ENCODE measurements around the gene PIP4K2A.
"Not testable (repeated sequence)": the region's sequence is repeated elsewhere in the genome, so short reads cannot be mapped to it uniquely, and the experiment has no call there.

Gene PIP4K2A

GRCh38 chr10:22714479-22715289, at the start of gene PIP4K2A:
Gene PIP4K2A, minus strand, starts transcription at chr10:22714578. Its CDS starts 252 bp downstream, at chr10:22714326.
- in situ Hi-C loops (cut with HindIII; ENCODE audit: low pct_ligation_motif_present, low pct_unique_long_range_greater_than_20kb, low sequenced_read_pairs) = no loop called here
- peak; percentile 73 for DNase-seq

DNA sequence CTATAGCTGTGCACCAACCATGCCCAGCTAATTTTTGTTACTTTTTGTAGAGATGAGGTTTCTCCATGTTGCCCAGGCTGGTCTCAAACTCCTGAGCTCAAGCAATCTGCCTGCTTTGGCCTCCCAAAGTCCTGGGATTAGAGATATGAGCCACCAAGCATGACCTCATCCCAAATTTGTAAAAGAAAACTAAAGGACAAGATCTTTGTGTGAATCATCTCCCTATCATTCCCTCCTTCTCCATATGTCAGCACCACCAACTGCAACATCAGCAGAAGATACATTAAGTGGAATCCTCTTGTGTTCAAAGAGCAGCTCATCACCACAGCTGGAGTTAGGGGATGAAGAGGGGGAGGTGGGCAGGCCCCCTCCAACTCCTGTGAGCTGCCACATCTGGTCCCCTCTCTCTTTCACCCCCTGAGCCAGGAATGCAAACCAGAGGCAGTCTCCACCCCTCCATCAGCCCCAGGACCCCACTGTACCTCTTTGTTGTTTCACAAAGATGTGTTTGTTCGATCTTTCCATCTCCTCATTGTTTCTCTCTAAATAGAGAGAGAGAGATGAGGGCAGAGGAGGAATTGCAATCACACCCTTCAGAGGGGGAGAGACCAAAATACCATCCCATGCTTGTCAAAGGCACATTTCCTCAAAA, 47.3 kb upstream of the PIP4K2A start:
- DNase-seq = no peak
- in situ Hi-C loops (cut with HindIII; ENCODE audit: low pct_ligation_motif_present, low pct_unique_long_range_greater_than_20kb, low sequenced_read_pairs) = no loop called here

DNA sequence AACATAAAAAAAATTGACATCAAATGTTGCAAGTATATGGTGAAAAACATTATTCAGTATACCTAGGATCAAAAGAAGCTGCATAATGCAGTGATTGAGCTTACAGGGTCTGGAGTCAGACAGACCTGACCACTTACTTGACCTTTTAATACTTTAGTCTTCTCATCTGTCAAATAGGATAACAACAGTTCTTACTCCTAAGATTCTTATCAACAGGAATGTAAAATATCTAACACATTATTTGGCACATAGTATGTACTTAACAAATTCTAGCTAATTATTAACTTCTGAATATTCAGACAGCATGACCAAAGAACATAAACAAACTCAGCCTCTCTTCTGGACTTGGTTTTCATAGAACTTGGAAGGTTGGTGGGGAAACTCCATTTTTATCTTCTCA, 45.6 kb upstream of the PIP4K2A start:
- in situ Hi-C loops (cut with HindIII; ENCODE audit: low pct_ligation_motif_present, low pct_unique_long_range_greater_than_20kb, low sequenced_read_pairs) = no loop called here

GRCh38 chr10:22758867-22759266, 44.5 kb upstream of the PIP4K2A start:
- no peak for DNase-seq
- in situ Hi-C loops (cut with HindIII; ENCODE audit: low pct_ligation_motif_present, low pct_unique_long_range_greater_than_20kb, low sequenced_read_pairs) = no loop called here

More for the DNA sequence above, 45.6 kb upstream of the PIP4K2A start:
- DNase-seq = no peak

DNA sequence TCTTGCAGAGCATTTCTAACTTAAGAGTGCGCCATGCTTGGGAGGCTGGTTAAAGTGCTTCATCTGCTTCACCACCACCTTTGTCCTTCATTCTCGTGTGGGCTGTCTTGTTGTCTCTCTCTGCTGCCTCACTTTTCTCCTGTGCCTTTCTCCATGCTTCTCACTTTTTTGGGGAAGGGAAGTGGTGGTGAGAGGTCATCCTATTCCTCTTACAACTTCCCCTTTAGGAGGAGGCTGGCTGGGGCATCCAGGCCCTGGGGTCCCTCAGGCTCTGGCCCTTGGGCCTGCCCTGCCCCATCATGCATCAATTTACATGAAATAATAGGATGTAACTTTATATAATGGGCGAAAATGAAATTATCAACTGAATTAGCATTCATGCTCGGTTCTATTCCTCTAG, 39.9 kb upstream of the PIP4K2A start:
- in situ Hi-C loops (cut with HindIII; ENCODE audit: low pct_ligation_motif_present, low pct_unique_long_range_greater_than_20kb, low sequenced_read_pairs) = no loop called here
- DNase-seq = no peak

DNA sequence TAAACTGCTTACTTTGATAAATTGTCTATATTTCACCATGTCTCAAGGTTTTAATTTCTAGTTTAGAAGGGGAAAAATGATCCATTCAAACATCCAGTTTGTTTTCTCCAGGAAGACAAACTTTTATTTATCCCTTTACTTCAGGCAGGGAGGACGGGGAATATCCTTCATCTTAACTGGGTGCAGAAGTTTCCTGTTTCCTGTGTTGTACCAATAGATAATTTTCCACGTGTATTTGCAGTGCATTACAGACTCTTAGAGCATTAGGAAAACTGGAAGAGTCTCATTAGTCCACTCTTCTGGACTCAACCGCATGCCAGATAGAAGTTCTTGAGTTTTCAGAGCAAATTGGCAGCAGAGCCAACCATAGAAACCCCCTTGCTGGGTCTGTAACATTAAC, 39.4 kb upstream of the PIP4K2A start:
- DNase-seq = no peak
- in situ Hi-C loops (cut with HindIII; ENCODE audit: low pct_ligation_motif_present, low pct_unique_long_range_greater_than_20kb, low sequenced_read_pairs) = no loop called here

GRCh38 chr10:22752272-22752889, 38.0 kb upstream of the PIP4K2A start:
- in situ Hi-C loops (cut with HindIII; ENCODE audit: low pct_ligation_motif_present, low pct_unique_long_range_greater_than_20kb, low sequenced_read_pairs) = no loop called here
- DNase-seq = no peak

DNA sequence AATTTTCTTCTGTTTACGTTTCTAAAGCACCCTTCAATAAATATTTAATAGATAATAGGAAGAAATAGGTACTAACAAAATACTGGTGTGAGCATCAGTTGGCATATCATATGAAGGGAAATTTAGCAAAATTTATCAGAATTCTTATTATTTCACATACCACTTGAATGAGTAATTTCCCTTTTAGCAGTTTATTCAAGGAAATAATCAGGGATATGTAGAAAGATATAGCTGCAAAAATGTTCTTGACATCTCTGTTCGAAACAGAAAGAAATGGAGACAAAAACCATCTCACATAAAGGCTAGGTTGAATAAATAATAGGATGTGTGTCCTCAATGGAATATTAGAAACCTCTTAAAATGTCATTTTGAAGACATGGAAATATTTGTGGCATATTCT, 35.8 kb upstream of the PIP4K2A start:
- no peak for DNase-seq
- in situ Hi-C loops (cut with HindIII; ENCODE audit: low pct_ligation_motif_present, low pct_unique_long_range_greater_than_20kb, low sequenced_read_pairs) = no loop called here

GRCh38 chr10:22744858-22745257, 30.5 kb upstream of the PIP4K2A start:
- DNase-seq = not testable (repeated sequence)

GRCh38 chr10:22742678-22743077, 28.3 kb upstream of the PIP4K2A start:
- no peak for DNase-seq
- in situ Hi-C loops (cut with HindIII; ENCODE audit: low pct_ligation_motif_present, low pct_unique_long_range_greater_than_20kb, low sequenced_read_pairs) = no loop called here

More at GRCh38 chr10:22744858-22745257, 30.5 kb upstream of the PIP4K2A start:
- in situ Hi-C loops (cut with HindIII; ENCODE audit: low pct_ligation_motif_present, low pct_unique_long_range_greater_than_20kb, low sequenced_read_pairs) = not testable (repeated sequence)

DNA sequence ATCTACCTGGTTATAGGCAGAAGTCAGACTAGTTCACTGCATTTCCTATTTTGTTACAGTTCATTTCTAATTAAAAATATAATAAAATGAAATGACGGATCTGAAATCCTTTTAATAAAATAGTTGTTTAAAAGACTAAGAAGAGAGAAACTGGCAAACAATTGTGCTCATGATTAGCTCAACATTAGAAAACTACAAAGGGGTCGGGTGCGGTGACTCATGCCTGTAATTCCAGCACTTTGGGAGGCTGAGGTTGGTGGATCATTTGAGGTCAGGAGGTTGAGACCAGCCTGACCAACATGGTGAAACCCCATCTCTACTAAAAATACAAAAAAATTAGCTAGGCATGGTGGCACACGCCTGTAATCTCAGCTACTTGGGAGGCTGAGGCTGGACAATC, 27.3 kb upstream of the PIP4K2A start:
- DNase-seq; in situ Hi-C loops (cut with HindIII; ENCODE audit: low pct_ligation_motif_present, low pct_unique_long_range_greater_than_20kb, low sequenced_read_pairs): not testable (repeated sequence)

DNA sequence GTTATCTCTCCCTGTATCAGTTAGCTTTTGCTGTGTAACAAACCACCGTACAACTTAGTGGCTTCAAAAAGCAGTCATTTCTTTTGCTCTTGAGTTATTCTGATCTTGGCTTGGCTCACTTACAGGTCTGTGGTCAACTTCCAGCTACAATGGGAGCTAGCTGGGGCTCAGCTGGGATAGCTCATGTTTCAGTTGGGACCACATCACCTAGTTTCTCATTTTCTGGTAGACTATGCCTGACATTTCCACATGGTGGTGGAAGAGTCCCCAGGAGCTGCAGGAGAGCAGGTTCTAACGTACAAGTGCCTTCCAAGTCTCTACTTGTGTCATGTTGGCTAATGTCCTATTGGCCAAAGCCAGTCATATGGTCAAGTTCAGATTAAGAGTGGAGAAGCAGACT, 25.8 kb upstream of the PIP4K2A start:
- in situ Hi-C loops (cut with HindIII; ENCODE audit: low pct_ligation_motif_present, low pct_unique_long_range_greater_than_20kb, low sequenced_read_pairs) = no loop called here
- DNase-seq = no peak

GRCh38 chr10:22737587-22737986, 23.2 kb upstream of the PIP4K2A start:
- DNase-seq = peak; percentile 8
- in situ Hi-C loops (cut with HindIII; ENCODE audit: low pct_ligation_motif_present, low pct_unique_long_range_greater_than_20kb, low sequenced_read_pairs) = no loop called here

DNA sequence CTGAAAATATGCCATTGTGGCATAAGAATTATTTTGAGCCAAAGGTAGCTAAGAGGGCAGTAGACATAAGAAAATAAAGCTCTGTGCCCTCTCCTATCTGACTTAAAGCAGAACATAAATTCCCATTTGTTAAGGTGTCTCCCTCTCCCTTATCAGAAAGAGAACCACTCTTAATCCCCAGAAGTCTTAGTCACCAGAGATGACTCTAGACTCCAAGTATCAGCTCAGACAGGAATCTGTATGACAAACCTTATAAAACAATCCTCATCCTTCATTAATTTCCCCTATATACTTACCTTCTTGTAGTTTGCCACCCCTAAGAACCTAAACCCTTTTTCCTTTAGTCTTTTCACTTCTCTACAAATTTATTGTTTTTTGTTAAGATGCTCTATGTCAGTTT, 21.8 kb upstream of the PIP4K2A start:
- in situ Hi-C loops (cut with HindIII; ENCODE audit: low pct_ligation_motif_present, low pct_unique_long_range_greater_than_20kb, low sequenced_read_pairs) = no loop called here

DNA sequence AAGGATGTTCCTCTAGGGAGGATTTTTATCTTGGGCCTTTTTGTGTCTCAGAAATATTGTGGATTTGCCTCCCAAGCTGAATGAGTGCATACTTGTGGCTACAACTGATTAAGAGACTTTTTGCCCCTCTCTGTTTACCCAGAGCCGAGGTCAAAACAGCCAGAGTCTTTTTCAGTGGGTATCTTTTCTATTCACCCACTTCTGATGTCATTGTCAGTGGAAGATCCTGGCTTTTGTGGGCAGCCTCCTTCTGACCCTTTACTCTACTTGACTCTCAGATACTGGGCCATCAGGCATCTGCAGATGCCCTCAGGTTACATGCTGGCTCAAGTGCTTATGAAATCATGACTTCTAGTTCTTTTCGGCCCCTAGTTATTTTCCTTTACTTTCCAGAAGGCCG, 19.6 kb upstream of the PIP4K2A start:
- no peak for DNase-seq
- in situ Hi-C loops (cut with HindIII; ENCODE audit: low pct_ligation_motif_present, low pct_unique_long_range_greater_than_20kb, low sequenced_read_pairs) = no loop called here

More for the DNA sequence above, 21.8 kb upstream of the PIP4K2A start:
- DNase-seq = no peak

DNA sequence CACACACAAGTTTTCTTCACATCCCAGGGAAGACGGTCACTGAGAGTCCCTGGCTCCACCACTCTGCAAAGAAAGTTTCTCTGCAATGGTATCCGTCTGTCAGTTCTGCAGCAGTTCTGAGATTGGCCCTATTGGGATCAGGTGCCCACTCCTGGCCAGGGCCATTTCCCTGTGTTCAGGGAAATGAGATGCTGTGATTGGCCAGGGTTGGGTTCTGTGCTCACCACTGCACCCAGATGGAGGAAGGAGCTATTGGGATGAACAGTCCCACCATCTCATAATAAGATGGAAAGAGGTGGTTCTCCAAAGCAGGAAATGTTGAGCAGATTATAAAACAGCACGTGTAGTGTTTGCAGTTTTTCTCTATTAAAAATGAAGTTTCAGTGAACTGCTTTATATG, 13.3 kb upstream of the PIP4K2A start:
- no peak for DNase-seq
- in situ Hi-C loops (cut with HindIII; ENCODE audit: low pct_ligation_motif_present, low pct_unique_long_range_greater_than_20kb, low sequenced_read_pairs) = no loop called here

GRCh38 chr10:22727112-22727511, 12.7 kb upstream of the PIP4K2A start:
- in situ Hi-C loops (cut with HindIII; ENCODE audit: low pct_ligation_motif_present, low pct_unique_long_range_greater_than_20kb, low sequenced_read_pairs) = no loop called here
- no peak for DNase-seq

GRCh38 chr10:22724773-22725172, 10.4 kb upstream of the PIP4K2A start:
- in situ Hi-C loops (cut with HindIII; ENCODE audit: low pct_ligation_motif_present, low pct_unique_long_range_greater_than_20kb, low sequenced_read_pairs) = no loop called here

DNA sequence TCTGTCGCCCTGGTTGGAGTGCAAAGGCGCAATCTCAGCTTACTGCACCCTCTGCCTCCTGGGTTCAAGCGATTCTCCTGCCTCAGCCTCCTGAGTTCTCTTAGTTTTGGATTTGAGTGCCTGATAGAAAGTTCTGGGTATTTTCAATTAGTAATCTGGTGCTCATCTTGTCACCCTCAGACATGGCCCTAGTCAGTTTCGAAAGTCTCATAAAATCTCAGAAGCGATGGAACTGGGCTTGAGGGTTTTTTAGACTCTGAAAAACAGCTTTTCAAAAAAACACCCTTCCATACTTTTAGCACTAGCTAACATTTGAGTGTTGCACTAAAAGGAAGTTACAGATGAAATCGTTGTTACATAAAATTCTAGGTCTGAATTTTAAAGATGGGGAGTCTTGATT, 9.4 kb upstream of the PIP4K2A start:
- no peak for DNase-seq
- in situ Hi-C loops (cut with HindIII; ENCODE audit: low pct_ligation_motif_present, low pct_unique_long_range_greater_than_20kb, low sequenced_read_pairs) = no loop called here

More at GRCh38 chr10:22724773-22725172, 10.4 kb upstream of the PIP4K2A start:
- DNase-seq = no peak
